K562 treated with DMSO at 1 percent for 24 hours (cell line): ENCODE data around the gene CPSF2. TPM values are rescaled to one million over a fixed set of nuclear protein-coding genes. Genes with fewer than 3 reads are reported as not detected.

Experiments used
- total RNA-seq: library from RNA; unstranded; fragments of 300-600 nt; gene quantifications from 2 replicates; pipeline ENCODE4 v1.2.3, GENCODE V29; 2022; ENCODE audit warnings: low read depth; ENCODE audit not compliant: insufficient read depth

The CPSF2 gene
- total RNA-seq, result 10.9 and 14.6 TPM in 2 replicates

GRCh38 chr14:92121670-92122350 lies at the start of gene CPSF2, which contains the start of gene NDUFB1:
CPSF2 (plus strand) TSS chr14:92121969; CDS start chr14:92130985, 9,016 bp downstream.
NDUFB1 (minus strand) TSS chr14:92121706; CDS start chr14:92117637, 4,069 bp downstream.

DNA sequence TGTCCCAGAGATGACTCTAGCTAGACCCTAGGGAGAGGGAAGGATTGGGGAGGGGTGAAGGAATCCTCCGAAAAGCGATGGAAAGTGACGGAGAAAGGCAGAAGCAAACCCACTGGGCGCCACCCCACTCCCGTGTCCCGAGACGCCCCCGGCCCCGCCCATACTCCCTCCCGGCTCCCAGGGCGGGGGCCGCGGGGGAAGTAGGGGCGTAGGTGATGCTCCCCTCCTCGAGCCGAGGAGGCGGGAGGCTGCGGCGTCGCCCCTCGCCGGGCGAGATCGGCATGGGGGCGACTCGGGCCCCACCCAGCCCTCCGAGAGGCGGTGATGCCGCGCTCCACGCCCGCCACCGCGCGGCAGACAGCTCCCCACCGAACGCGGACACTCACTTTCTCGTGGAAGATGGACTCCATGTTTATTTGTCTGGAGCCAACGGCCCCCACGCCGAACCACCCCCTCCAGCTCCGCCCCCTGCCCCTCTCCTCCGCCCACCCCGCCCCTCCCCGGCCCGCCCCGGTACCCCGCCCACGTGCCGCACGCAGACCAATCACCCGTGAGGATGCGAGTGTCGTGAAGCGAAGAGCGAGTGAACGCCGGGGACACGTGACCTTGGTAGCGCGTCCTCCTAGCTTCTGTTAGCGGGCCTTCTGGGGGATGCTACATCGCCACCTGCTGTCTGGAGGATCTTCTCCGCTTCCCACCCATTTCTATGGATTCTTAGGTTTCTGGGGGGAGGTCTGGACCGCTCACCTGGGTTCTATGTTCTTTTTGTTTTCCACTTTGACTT lies 15.4 kb upstream of the CPSF2 start, which contains the start of gene ATXN3:
Gene ATXN3, minus strand, starts transcription at position 440 of the 784 bp plus-strand sequence. Its CDS starts 30 bp downstream, at position 410.

Other genes with a start within 250 kb of the CPSF2 start
- gene FBLN5, start 174.3 kb upstream of the CPSF2 start, total RNA-seq, result not detected in 2 replicates
- gene TRIP11, start 81.9 kb upstream of the CPSF2 start, total RNA-seq, result 4.6 and 7.1 TPM in 2 replicates
- 5.4 and 6.1 TPM in 2 replicates for gene ATXN3, start 15.4 kb upstream of the CPSF2 start, total RNA-seq
- 145 and 210 TPM in 2 replicates for gene NDUFB1, start 263 bp upstream of the CPSF2 start, total RNA-seq
- gene SLC24A4, start 201.2 kb downstream of the CPSF2 start, total RNA-seq, result not detected in 2 replicates